Smooth muscle cell (in vitro differentiated cells): ENCODE results near the gene CDC5L. TPM values are rescaled to one million over a fixed set of nuclear protein-coding genes. Genes with fewer than 3 reads are reported as not detected.

Experiments used
- DNase-seq: peaks from one replicate; lab custom pipeline; 2025; ENCODE audit not compliant: unreplicated experiment; lab: John Stamatoyannopoulos, UW
- H2AFZ ChIP-seq: fragments of 200-600 bp; sonication (generic); 2 replicates; pipeline ENCODE4 v1.6.0; 2016; ENCODE audit warnings: antibody characterized with exemption, low read depth, mild to moderate bottlenecking
- H3F3A ChIP-seq: fragments of 200-600 bp; sonication (generic); 2 replicates; pipeline ENCODE4 v1.6.0; 2017; ENCODE audit warnings: antibody characterized with exemption, low read depth
- H3K27ac ChIP-seq: fragments of 200-600 bp; sonication (generic); 2 replicates; pipeline ENCODE4 v1.5.1; 2016; ENCODE audit warnings: low read depth, mild to moderate bottlenecking
- H3K27me3 ChIP-seq: fragments of 200-600 bp; sonication (generic); 2 replicates; pipeline ENCODE4 v1.6.1; 2016; ENCODE audit warnings: low read depth, mild to moderate bottlenecking
- H3K36me3 ChIP-seq: fragments of 200-600 bp; sonication (generic); 2 replicates; pipeline ENCODE4 v1.5.1; 2016; ENCODE audit warnings: low read depth
- H3K4me1 ChIP-seq: fragments of 200-600 bp; sonication (generic); 2 replicates; pipeline ENCODE4 v1.5.1; 2016; ENCODE audit warnings: low read depth
- H3K4me2 ChIP-seq: fragments of 200-600 bp; sonication (generic); 2 replicates; pipeline ENCODE4 v1.6.0; 2016; ENCODE audit warnings: mild to moderate bottlenecking
- H3K4me3 ChIP-seq: fragments of 200-600 bp; sonication (generic); 2 replicates; pipeline ENCODE4 v1.5.1; 2016; ENCODE audit warnings: mild to moderate bottlenecking
- H3K79me2 ChIP-seq: fragments of 200-600 bp; sonication (generic); 2 replicates; pipeline ENCODE4 v1.6.0; 2016; ENCODE audit warnings: low read depth, mild to moderate bottlenecking
- H3K9ac ChIP-seq: fragments of 200-600 bp; sonication (generic); 2 replicates; pipeline ENCODE4 v1.6.0; 2016; ENCODE audit warnings: low read depth
- H3K9me3 ChIP-seq: fragments of 200-600 bp; sonication (generic); replicated peaks from 2 replicates; pipeline ENCODE4 v1.5.1; 2016; ENCODE audit warnings: low read depth
- H4K20me1 ChIP-seq: fragments of 200-600 bp; sonication (generic); 2 replicates; pipeline ENCODE4 v1.6.0; 2016; ENCODE audit warnings: low read depth
- CTCF ChIP-seq: fragments of 200-600 bp; sonication (generic); IDR thresholded peaks from 2 replicates; pipeline ENCODE4 v1.5.1; 2017; ENCODE audit warnings: borderline replicate concordance, mild to moderate bottlenecking, antibody characterized with exemption; ENCODE audit not compliant: insufficient read depth, poor library complexity, severe bottlenecking
- WGBS: methylation state at CpG from one replicate; pipeline ENCODE4 v1.1.7; 2016; ENCODE audit warnings: low lambda C conversion rate; 5-methylcytosine and 5-hydroxymethylcytosine counted together
- polyA plus RNA-seq: library from polyadenylated mRNA; unstranded; fragments of >200 nt; fragmentation: Nextera tagmentation; extraction: Ambion mirVana; gene quantifications from 2 replicates; pipeline ENCODE4 v1.2.1, GENCODE V29; 2016
- total RNA-seq: library from RNA; depleted of rRNA; stranded (reverse); fragments of >200 nt; gene quantifications from 2 replicates; pipeline ENCODE4 v1.2.3, GENCODE V29; 2014

The CDC5L gene
- total and polyA plus RNA-seq, 2 experiments from 2014 or later, result 12.5 to 29.7 TPM

GRCh38 chr6:44463728-44464450 is 76.4 kb downstream of the CDC5L start:
- 89% methylated on average over 11 of the region's 11 CpGs for WGBS
- Histone ChIP-seq H3K4me2 (no peak overlapping the region), H4K20me1 (no peaks in the 10 kb centered on the region), H3K4me3 (no peak overlapping the region), H3K27ac (no peak overlapping the region), H3K27me3 (no peaks in the 10 kb centered on the region), H3K4me1 (no peaks in the 10 kb centered on the region), H3K79me2 (no peaks in the 10 kb centered on the region), H3K9ac (no peak overlapping the region), H3K36me3 (no peaks in the 10 kb centered on the region), H3F3A (no peaks in the 10 kb centered on the region), H3K9me3 (no peaks in the 10 kb centered on the region), H2AFZ (no peak overlapping the region)
- TF ChIP-seq CTCF, result no peak
- DNase-seq, result no peak

- Histone ChIP-seq H3K4me1 (no peaks in the 10 kb centered on the region), H3K27me3 (no peaks in the 10 kb centered on the region), H2AFZ (no peak overlapping the region), H4K20me1 (no peaks in the 10 kb centered on the region), H3K4me2 (no peak overlapping the region), H3K4me3 (no peak overlapping the region), H3K9ac (no peak overlapping the region), H3K79me2 (no peaks in the 10 kb centered on the region), H3F3A (no peaks in the 10 kb centered on the region), H3K9me3 (no peaks in the 10 kb centered on the region), H3K36me3 (no peaks in the 10 kb centered on the region), H3K27ac (no peak overlapping the region)
- WGBS, result 83% methylated on average over 13 of the region's 13 CpGs
- no peak for DNase-seq
- TF ChIP-seq CTCF, result no peak
Measured at GRCh38 chr6:44464527-44465310, 77.2 kb downstream of the CDC5L start.

- Histone ChIP-seq H3K9me3 (no peaks in the 10 kb centered on the region), H3K9ac (no peak overlapping the region), H3K27me3 (no peaks in the 10 kb centered on the region), H4K20me1 (no peaks in the 10 kb centered on the region), H3K4me3 (no peak overlapping the region), H3K4me1 (no peaks in the 10 kb centered on the region), H3F3A (no peaks in the 10 kb centered on the region), H3K4me2 (no peak overlapping the region), H3K79me2 (no peaks in the 10 kb centered on the region), H3K36me3 (no peaks in the 10 kb centered on the region), H2AFZ (no peak overlapping the region), H3K27ac (no peak overlapping the region)
- 96% methylated on average over 3 of the region's 3 CpGs for WGBS
- no peak for TF ChIP-seq CTCF
- no peak for DNase-seq
Measured at GRCh38 chr6:44466955-44467354, 79.4 kb downstream of the CDC5L start.
